Keratinocyte (primary cell): ENCODE results near the gene CRAMP1. TPM values are rescaled to one million over a fixed set of nuclear protein-coding genes. Genes with fewer than 3 reads are reported as not detected.

Experiments used
- DNase-seq: peaks from one replicate; pipeline ENCODE4 v3.0.0-alpha.2; 2011; ENCODE audit warnings: low read depth, missing footprints, low spot score
- FAIRE-seq: peaks from 2 replicates; lab custom pipeline; 2011; peaks lifted over from hg19 to GRCh38; lab: Jason Lieb, UNC
- H2AFZ ChIP-seq: 2 replicates; pipeline ENCODE4 v1.6.0; 2012; ENCODE audit warnings: low read length, control low read depth, inconsistent platforms; ENCODE audit not compliant: control insufficient read depth
- H3K27ac ChIP-seq: 2 replicates; pipeline ENCODE4 v1.5.1; 2011; ENCODE audit warnings: low read length; ENCODE audit not compliant: control insufficient read depth, insufficient read depth
- H3K27me3 ChIP-seq: 3 replicates; pipeline ENCODE4 v1.6.0; 2011; ENCODE audit warnings: low read length; ENCODE audit not compliant: control insufficient read depth, insufficient read depth; ENCODE audit errors: extremely low read depth
- H3K36me3 ChIP-seq, 2 experiments: 2 replicates in 1 of 2; 3 replicates in 1 of 2; pipeline ENCODE4 v1.5.1; 2011; ENCODE audit warnings: low read length in 2 of 2, mild to moderate bottlenecking in 1 of 2; ENCODE audit not compliant: control insufficient read depth in 2 of 2, insufficient read depth in 2 of 2; ENCODE audit errors: extremely low read depth in 1 of 2
- H3K4me1 ChIP-seq: 3 replicates; pipeline ENCODE4 v1.5.1; 2011; ENCODE audit warnings: low read length; ENCODE audit not compliant: control insufficient read depth, insufficient read depth; ENCODE audit errors: extremely low read depth
- H3K4me2 ChIP-seq: 3 replicates; pipeline ENCODE4 v1.6.0; 2011; ENCODE audit warnings: low read depth, low read length; ENCODE audit not compliant: control insufficient read depth, insufficient read depth; ENCODE audit errors: extremely low read depth
- H3K4me3 ChIP-seq, 3 experiments: fragments of 200-600 bp in 1 of 3; sonication (generic) in 1 of 3; 2 replicates in 2 of 3; 3 replicates in 1 of 3; pipeline ENCODE4 v1.5.1; 2011 to 2016; ENCODE audit warnings: low read length in 3 of 3, mild to moderate bottlenecking in 3 of 3, control low read depth in 2 of 3, inconsistent platforms in 1 of 3, low read depth in 1 of 3, mixed read lengths in 1 of 3, mixed run types in 1 of 3, moderate library complexity in 1 of 3; ENCODE audit not compliant: control insufficient read depth in 2 of 3, insufficient read depth in 2 of 3; ENCODE audit errors: extremely low read depth in 1 of 3
- H3K79me2 ChIP-seq: 2 replicates; pipeline ENCODE4 v1.6.0; 2012; ENCODE audit warnings: low read length; ENCODE audit not compliant: control insufficient read depth, insufficient read depth
- H3K9ac ChIP-seq: 3 replicates; pipeline ENCODE4 v1.6.0; 2011; ENCODE audit warnings: low read length; ENCODE audit not compliant: control insufficient read depth, insufficient read depth; ENCODE audit errors: extremely low read depth
- H3K9me1 ChIP-seq: 3 replicates; pipeline ENCODE4 v1.6.0; 2011; ENCODE audit warnings: low read length; ENCODE audit not compliant: control insufficient read depth, insufficient read depth; ENCODE audit errors: extremely low read depth
- H3K9me3 ChIP-seq: 2 replicates; pipeline ENCODE4 v1.5.1; 2012; ENCODE audit warnings: low read depth, low read length; ENCODE audit not compliant: control insufficient read depth
- H4K20me1 ChIP-seq: 3 replicates; pipeline ENCODE4 v1.6.0; 2011; ENCODE audit warnings: low read length; ENCODE audit not compliant: control insufficient read depth, insufficient read depth; ENCODE audit errors: extremely low read depth
- EZH2 ChIP-seq: IDR thresholded peaks from one replicate; pipeline ENCODE4 v1.6.1; 2012; ENCODE audit warnings: inconsistent platforms, mild to moderate bottlenecking, low read length, moderate library complexity
- dilution Hi-C: fragments of 300-500 bp; cut with MboI; formaldehyde crosslinking; loops from one replicate; pipeline ENCODE4 v1.7.0; 2020; ENCODE audit warnings: low sequenced_read_pairs; ENCODE audit not compliant: extremely low pct_ligation_motif_present
- polyA plus RNA-seq, 5 experiments: library from polyadenylated mRNA; depleted of rRNA in 3 of 5; stranded (reverse) in 3 of 5; stranded (forward) in 1 of 5; unstranded in 1 of 5; fragments of >200 nt; gene quantifications; 1 replicate in 1 of 5; 2 replicates in 3 of 5; 3 replicates in 1 of 5; pipeline versions ENCODE4 v1.2.1 to v1.2.3, GENCODE V29; 2011 to 2012; ENCODE audit warnings: missing spikeins in 2 of 5, low read depth in 1 of 5, low replicate concordance in 1 of 5
- TF ChIP-seq, protein P1 (sequence below), 3 experiments: IDR thresholded peaks in 1 of 3; conservative IDR thresholded peaks in 1 of 3; optimal IDR thresholded peaks in 1 of 3; 2 replicates in 2 of 3; 3 replicates in 1 of 3; pipeline versions ENCODE3 to v1.5.1; 2011; ENCODE audit warnings: low read length in 3 of 3, mild to moderate bottlenecking in 3 of 3, moderate library complexity in 2 of 3, control low read depth in 1 of 3, inconsistent platforms in 1 of 3; ENCODE audit not compliant: insufficient read depth in 2 of 3; ENCODE audit errors: extremely low read depth in 1 of 3

Gene CRAMP1
- polyA plus RNA-seq, 1 donor (not counting 4 experiments of a cell fraction or from before 2014, with no cell fraction given): 6.5 TPM

DNA sequence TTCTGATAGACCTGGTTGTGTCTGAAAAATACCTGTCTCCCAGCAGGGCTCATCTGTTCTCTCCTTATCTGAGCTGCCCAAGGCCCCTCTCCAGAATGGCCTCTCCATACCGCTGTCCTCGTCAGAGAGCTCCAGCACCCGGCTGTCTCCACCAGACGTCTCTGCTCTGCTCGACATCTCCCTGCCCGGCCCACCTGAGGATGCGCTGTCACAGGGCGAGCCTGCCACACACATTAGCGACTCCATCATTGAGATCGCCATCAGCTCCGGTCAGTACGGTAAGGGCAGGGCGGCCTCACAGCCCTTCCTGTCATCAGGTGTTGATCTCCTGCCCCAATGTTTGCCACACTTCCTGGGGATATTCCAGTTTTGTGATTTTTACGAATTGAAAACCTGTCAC lies 55.8 kb downstream of the CRAMP1 start:
- Histone ChIP-seq H3K4me1 (no peaks in the 10 kb centered on the region), H3K9ac (no peak overlapping the region), H3K9me1 (no peaks in the 10 kb centered on the region), H3K27ac (no peak overlapping the region), H2AFZ (no peak overlapping the region), H3K27me3 (no peaks in the 10 kb centered on the region), H3K9me3 (no peaks in the 10 kb centered on the region), H3K79me2 (no peaks in the 10 kb centered on the region), H3K36me3 (peaks cover 42 to 50% of the 10 kb centered on the region in 2 experiments), H4K20me1 (no peaks in the 10 kb centered on the region), H3K4me3 (no peak overlapping the region), H3K4me2 (no peak overlapping the region)
- DNase-seq (no peak), FAIRE-seq (no peak)
- dilution Hi-C loops: no loop called here
- TF ChIP-seq EZH2: no peak
- TF ChIP-seq, protein P1, sequence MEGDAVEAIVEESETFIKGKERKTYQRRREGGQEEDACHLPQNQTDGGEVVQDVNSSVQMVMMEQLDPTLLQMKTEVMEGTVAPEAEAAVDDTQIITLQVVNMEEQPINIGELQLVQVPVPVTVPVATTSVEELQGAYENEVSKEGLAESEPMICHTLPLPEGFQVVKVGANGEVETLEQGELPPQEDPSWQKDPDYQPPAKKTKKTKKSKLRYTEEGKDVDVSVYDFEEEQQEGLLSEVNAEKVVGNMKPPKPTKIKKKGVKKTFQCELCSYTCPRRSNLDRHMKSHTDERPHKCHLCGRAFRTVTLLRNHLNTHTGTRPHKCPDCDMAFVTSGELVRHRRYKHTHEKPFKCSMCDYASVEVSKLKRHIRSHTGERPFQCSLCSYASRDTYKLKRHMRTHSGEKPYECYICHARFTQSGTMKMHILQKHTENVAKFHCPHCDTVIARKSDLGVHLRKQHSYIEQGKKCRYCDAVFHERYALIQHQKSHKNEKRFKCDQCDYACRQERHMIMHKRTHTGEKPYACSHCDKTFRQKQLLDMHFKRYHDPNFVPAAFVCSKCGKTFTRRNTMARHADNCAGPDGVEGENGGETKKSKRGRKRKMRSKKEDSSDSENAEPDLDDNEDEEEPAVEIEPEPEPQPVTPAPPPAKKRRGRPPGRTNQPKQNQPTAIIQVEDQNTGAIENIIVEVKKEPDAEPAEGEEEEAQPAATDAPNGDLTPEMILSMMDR (optimal IDR thresholded peaks at IDR 0.05 in 1 of 3, IDR thresholded peaks at IDR 0.05 in 1 of 3, conservative IDR thresholded peaks at IDR 0.05 in 1 of 3; ENCODE audit: extremely low read depth in 1 of 3, insufficient read depth in 2 of 3, low read length in 3 of 3): no peak

GRCh38 chr16:1668612-1669319 lies 56.6 kb downstream of the CRAMP1 start:
- H3K9ac ChIP-seq: no peak overlapping the region
- H3K27ac ChIP-seq: no peak overlapping the region
- H3K4me3 ChIP-seq: no peak overlapping the region
- no peak overlapping the region for H3K4me2 ChIP-seq
- no peaks in the 10 kb centered on the region for H3K27me3 ChIP-seq
- TF ChIP-seq EZH2: no peak
- TF ChIP-seq, protein P1 (optimal IDR thresholded peaks at IDR 0.05 in 1 of 3, IDR thresholded peaks at IDR 0.05 in 1 of 3, conservative IDR thresholded peaks at IDR 0.05 in 1 of 3; ENCODE audit: extremely low read depth in 1 of 3, insufficient read depth in 2 of 3, low read length in 3 of 3): no peak
- H3K9me3 ChIP-seq: no peaks in the 10 kb centered on the region
- H3K79me2 ChIP-seq: no peaks in the 10 kb centered on the region
- FAIRE-seq: no peak
- no peaks in the 10 kb centered on the region for H3K4me1 ChIP-seq
- no peaks in the 10 kb centered on the region for H3K9me1 ChIP-seq
- H3K36me3 ChIP-seq: peaks cover 42 to 47% of the 10 kb centered on the region in 2 experiments
- H4K20me1 ChIP-seq: no peaks in the 10 kb centered on the region
- H2AFZ ChIP-seq: no peak overlapping the region
- no peak for DNase-seq
- dilution Hi-C loops: no loop called here
